PFSK-1 (cell line): ENCODE measurements around the gene PKDCC.

Source experiments
- TAF1 ChIP-seq: IDR thresholded peaks from 2 replicates; pipeline ENCODE4 v1.6.1; 2012; ENCODE audit warnings: low read length, control low read depth, borderline replicate concordance; ENCODE audit not compliant: insufficient read depth
- TF ChIP-seq, protein P1 (sequence below), 2 experiments: IDR thresholded peaks; 2 replicates each; pipeline versions ENCODE4 v1.6.1 to v1.8.0; 2011 to 2012; ENCODE audit warnings: low read depth in 2 of 2, low read length in 2 of 2, control low read depth in 1 of 2, inconsistent platforms in 1 of 2, mild to moderate bottlenecking in 1 of 2, moderate library complexity in 1 of 2; ENCODE audit not compliant: insufficient read depth in 1 of 2

GRCh38 chr2:42077343-42077742, 29.5 kb downstream of the PKDCC start:
- TF ChIP-seq TAF1, result no peak
- TF ChIP-seq, protein P1, sequence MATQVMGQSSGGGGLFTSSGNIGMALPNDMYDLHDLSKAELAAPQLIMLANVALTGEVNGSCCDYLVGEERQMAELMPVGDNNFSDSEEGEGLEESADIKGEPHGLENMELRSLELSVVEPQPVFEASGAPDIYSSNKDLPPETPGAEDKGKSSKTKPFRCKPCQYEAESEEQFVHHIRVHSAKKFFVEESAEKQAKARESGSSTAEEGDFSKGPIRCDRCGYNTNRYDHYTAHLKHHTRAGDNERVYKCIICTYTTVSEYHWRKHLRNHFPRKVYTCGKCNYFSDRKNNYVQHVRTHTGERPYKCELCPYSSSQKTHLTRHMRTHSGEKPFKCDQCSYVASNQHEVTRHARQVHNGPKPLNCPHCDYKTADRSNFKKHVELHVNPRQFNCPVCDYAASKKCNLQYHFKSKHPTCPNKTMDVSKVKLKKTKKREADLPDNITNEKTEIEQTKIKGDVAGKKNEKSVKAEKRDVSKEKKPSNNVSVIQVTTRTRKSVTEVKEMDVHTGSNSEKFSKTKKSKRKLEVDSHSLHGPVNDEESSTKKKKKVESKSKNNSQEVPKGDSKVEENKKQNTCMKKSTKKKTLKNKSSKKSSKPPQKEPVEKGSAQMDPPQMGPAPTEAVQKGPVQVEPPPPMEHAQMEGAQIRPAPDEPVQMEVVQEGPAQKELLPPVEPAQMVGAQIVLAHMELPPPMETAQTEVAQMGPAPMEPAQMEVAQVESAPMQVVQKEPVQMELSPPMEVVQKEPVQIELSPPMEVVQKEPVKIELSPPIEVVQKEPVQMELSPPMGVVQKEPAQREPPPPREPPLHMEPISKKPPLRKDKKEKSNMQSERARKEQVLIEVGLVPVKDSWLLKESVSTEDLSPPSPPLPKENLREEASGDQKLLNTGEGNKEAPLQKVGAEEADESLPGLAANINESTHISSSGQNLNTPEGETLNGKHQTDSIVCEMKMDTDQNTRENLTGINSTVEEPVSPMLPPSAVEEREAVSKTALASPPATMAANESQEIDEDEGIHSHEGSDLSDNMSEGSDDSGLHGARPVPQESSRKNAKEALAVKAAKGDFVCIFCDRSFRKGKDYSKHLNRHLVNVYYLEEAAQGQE (IDR thresholded peaks at IDR 0.05; ENCODE audit: insufficient read depth in 1 of 2, low read depth in 2 of 2, low read length in 2 of 2), result no peak
